Mesodermal cell (in vitro differentiated cells): Measurements from ENCODE around the gene ABCA4.

Source experiments
- H3K27ac ChIP-seq: 2 replicates; pipeline ENCODE4 v1.7.0; 2013; ENCODE audit warnings: mild to moderate bottlenecking, low read depth, low read length, moderate library complexity; ENCODE audit not compliant: severe bottlenecking
- H3K36me3 ChIP-seq: 2 replicates; pipeline ENCODE4 v1.7.1; 2013; ENCODE audit warnings: mild to moderate bottlenecking, low read length, moderate library complexity; ENCODE audit not compliant: control insufficient read depth, insufficient read depth
- H3K4me1 ChIP-seq: one replicate; pipeline ENCODE4 v1.7.1; 2013; ENCODE audit warnings: mild to moderate bottlenecking, low read length; ENCODE audit not compliant: insufficient read depth, control insufficient read depth, poor library complexity, severe bottlenecking
- H3K4me3 ChIP-seq: 2 replicates; pipeline ENCODE4 v1.7.0; 2013; ENCODE audit warnings: low read length, control low read depth, mild to moderate bottlenecking; ENCODE audit not compliant: insufficient read depth, poor library complexity, severe bottlenecking; ENCODE audit errors: extremely low read depth
- H3K9me3 ChIP-seq: 2 replicates; pipeline ENCODE4 v1.7.1; 2013; ENCODE audit warnings: mild to moderate bottlenecking, low read length, moderate library complexity; ENCODE audit not compliant: control insufficient read depth
- WGBS, 2 experiments: methylation state at CpG; one replicate each; pipeline ENCODE4 v1.1.5; 2013; ENCODE audit warnings: missing lambda C conversion rate in 2 of 2; ENCODE audit not compliant: insufficient coverage in 2 of 2; 5-methylcytosine and 5-hydroxymethylcytosine counted together

Gene ABCA4

DNA sequence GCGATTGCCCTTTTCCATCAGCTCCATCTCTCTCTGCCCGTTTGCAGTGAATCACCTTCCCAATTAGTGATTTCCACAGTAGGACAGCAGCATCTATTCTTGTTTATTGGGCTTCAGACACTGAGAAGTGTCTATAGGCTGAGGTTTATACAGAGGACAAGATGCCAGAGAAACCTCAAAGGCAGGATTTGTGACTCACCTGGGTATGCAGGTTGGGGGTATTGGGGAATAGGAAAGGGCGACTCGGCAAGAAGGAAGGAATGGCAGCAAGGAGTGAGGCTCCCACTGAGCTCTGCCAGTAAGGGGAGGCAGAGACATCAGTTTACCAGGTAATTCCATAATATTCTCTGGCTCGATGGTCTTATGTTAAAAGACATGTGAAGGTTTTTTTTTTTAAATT, 25.3 kb upstream of the ABCA4 start:
- H3K27ac ChIP-seq, result no peak overlapping the region
- H3K9me3 ChIP-seq, result no peaks in the 10 kb centered on the region
- no peaks in the 10 kb centered on the region for H3K36me3 ChIP-seq
- H3K4me3 ChIP-seq, result no peak overlapping the region
- peaks cover 14% of the 10 kb centered on the region for H3K4me1 ChIP-seq
- 94 to 96% methylated on average over 3 of the region's 5 CpGs for WGBS, 2 experiments

DNA sequence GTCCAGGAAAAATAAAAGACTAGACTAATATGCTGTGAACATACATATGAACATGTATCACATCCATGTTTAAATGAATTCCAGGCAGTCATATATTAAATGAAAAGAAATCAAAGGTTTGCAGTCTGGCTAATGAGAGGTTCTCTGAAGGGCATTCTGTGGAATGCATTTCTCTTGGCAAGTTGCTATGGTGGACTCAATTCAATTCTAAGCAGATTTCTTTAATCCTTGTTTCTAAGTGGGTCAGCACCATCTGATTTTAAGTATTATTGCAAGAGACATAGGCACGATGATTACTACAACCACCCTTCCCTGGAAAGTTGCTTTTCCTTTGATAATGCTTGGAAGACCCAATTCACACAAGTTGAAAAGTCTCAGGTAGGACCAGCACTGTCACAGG, 23.9 kb upstream of the ABCA4 start:
- Histone ChIP-seq H3K27ac (no peak overlapping the region), H3K4me1 (peaks cover 14% of the 10 kb centered on the region), H3K36me3 (no peaks in the 10 kb centered on the region), H3K9me3 (no peaks in the 10 kb centered on the region), H3K4me3 (no peak overlapping the region)
- WGBS, 2 experiments, result 100% methylated on average over 1 of the region's 1 CpG; no CpG with 5 or more reads in 1 of the 2 experiments

DNA sequence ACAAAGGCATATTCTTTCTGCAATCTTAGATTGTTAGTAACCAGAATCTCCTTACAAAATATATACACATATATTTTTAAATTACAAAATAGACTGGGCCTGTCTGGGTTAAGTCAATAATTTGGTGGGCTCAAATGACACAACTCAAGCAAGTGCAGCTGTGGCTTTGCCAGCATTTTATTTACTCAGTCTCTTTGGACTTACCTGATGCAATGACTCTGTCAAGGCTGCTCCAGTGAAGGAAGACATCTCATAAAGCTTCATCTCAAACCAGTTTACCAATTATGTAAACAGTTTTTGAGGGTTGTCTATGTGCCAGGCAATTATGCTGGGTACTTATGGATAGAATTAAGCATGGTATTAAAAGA, 22.8 kb upstream of the ABCA4 start:
- H3K4me1 ChIP-seq, result peaks cover 14% of the 10 kb centered on the region
- no peaks in the 10 kb centered on the region for H3K36me3 ChIP-seq
- H3K9me3 ChIP-seq, result no peaks in the 10 kb centered on the region
- no peak overlapping the region for H3K4me3 ChIP-seq
- no peak overlapping the region for H3K27ac ChIP-seq

DNA sequence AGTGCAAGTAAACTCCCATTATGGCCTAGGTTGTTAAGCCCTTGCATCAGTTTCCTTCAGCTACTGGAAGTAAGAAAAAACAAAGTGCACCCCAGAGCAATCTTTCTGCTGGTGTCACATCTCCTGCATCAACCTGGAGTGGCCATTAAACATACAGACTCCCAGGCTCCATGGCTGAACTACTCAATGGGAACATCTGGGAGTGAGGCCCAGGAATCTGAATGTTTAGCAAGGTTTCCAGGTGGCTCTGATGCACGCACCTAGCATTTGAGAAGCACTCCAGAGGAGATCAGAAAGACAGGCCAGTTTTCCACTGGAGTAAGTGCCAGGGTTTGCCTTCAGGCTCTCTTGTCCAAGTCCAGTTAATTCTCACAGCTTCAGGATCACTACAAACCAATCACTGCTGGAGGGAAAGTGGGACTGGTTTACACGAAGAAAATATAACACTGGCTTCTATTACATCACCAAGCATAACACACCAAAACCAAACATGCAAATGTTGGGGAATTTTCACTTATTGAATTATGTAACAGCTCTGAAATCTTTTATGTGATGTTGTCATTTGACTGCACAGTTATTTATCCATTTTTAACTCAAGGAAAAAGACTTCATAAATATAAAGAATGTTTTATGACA, 22.3 kb upstream of the ABCA4 start:
- Histone ChIP-seq H3K27ac (no peak overlapping the region), H3K9me3 (no peaks in the 10 kb centered on the region), H3K4me3 (no peak overlapping the region), H3K4me1 (peaks cover 14% of the 10 kb centered on the region), H3K36me3 (no peaks in the 10 kb centered on the region)
- WGBS, 2 experiments, result 90 to 91% methylated on average over 1 of the region's 2 CpGs

DNA sequence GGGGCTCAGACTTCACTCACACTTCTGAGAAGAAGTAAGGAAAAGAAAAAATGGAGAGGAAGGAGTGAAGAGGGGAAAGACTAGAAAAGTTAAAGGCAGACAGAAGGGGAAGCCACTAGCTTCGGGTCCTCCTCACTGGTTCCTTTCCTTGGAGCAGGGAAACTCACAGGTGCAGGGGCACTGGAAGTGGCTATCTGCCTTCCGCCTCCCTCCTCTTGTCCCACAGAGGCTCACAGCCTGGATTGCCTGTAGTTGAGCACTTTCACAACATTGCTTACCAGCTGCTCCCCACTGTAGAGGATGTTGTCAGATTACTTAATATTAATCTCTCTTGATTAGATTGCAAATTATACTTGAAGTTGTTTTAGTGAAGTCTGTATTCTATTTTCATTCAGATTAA, 21.6 kb upstream of the ABCA4 start:
- H3K27ac ChIP-seq, result no peak overlapping the region
- peaks cover 14% of the 10 kb centered on the region for H3K4me1 ChIP-seq
- H3K36me3 ChIP-seq, result no peaks in the 10 kb centered on the region
- 81 to 89% methylated on average over 1 to 2 of the region's 2 CpGs for WGBS, 2 experiments
- no peak overlapping the region for H3K4me3 ChIP-seq
- no peaks in the 10 kb centered on the region for H3K9me3 ChIP-seq

DNA sequence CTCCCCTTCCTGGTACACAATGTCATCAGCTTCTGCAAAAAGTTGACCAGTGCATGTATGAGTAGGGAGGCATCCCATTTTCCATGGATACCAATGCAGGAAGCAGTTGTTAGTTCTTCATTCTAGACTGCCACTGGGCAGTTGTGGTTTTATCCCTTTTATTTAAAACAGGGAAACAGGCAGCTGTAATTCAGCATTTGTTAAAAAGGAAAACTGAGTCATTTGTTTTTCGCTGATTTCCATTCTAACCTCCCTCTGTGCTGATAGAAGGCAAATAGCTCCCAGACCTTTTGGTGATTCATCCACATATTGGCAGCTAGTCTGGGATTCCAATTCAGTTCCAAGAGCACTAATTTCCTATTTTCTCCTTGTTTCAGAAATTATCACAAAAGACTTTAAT, 21.1 kb upstream of the ABCA4 start:
- H3K9me3 ChIP-seq, result no peaks in the 10 kb centered on the region
- H3K4me3 ChIP-seq, result no peak overlapping the region
- H3K4me1 ChIP-seq, result peaks cover 14% of the 10 kb centered on the region
- H3K36me3 ChIP-seq, result no peaks in the 10 kb centered on the region
- peak overlapping the region; percentile 36 for H3K27ac ChIP-seq
- WGBS, 2 experiments, result 77 to 85% methylated on average over 1 of the region's 1 CpG

DNA sequence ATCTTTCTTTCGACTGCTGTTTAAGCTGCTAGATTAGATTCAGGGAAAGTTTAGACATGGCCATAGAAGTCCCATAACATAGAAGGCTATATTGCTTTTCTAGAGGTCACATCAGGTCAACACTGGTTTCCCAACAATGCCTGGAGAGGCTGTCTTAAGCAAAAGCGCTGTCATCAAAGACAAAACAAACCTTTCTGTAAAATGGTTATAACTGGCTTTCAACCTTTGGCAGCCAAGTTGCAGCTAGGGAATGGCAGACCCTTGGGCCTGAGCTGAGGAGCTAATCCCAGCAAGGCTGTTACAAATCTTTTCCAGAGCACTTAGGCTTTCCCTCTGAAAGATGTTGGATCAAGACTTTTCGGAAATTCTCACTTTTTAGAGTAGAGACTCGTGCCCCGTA, 11.2 kb upstream of the ABCA4 start:
- Histone ChIP-seq H3K4me1 (peaks cover 26% of the 10 kb centered on the region), H3K9me3 (peaks cover 7% of the 10 kb centered on the region), H3K4me3 (no peak overlapping the region), H3K27ac (peak overlapping the region; percentile 29), H3K36me3 (no peaks in the 10 kb centered on the region)
- 93 to 97% methylated on average over 2 to 3 of the region's 5 CpGs for WGBS, 2 experiments

DNA sequence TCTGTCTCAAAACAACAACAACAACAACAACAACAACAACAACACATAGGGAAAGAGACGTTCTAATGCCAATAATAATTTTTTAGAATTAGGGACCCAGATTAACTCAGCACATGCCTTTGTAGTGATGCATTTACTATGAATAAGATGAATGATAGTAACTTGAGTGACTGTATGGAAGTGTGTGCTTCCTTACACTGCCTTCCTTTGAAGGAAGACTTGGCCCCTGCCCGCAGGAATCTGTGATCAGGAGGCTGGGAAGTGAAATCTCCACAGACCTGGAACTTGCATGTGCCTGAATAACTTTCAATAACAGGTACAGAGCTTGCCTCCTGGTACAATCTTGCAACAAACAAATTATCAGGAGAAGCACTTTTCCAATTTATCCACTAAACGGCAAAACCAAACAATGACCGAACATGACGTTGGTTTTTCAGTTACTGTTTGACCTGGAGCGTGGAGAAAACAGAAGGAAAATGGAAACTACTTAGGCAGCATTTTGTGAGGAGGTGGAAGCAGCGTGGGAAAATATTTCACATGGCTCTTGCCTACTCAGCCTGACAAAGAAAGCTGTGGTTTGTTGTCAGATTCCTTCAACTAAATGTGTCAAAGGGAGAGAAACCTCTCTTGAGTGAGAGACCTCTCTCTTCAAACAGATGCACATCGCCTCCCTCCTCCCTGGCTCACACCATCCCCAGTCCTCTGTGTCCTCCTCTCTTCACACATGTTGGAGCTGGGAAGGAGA, 10.1 kb upstream of the ABCA4 start:
- Histone ChIP-seq H3K36me3 (no peaks in the 10 kb centered on the region), H3K4me1 (peaks cover 26% of the 10 kb centered on the region), H3K9me3 (peaks cover 7% of the 10 kb centered on the region), H3K4me3 (no peak overlapping the region), H3K27ac (peak overlapping the region; percentile 78)
- WGBS, 2 experiments, result 96 to 97% methylated on average over 4 to 5 of the region's 8 CpGs

DNA sequence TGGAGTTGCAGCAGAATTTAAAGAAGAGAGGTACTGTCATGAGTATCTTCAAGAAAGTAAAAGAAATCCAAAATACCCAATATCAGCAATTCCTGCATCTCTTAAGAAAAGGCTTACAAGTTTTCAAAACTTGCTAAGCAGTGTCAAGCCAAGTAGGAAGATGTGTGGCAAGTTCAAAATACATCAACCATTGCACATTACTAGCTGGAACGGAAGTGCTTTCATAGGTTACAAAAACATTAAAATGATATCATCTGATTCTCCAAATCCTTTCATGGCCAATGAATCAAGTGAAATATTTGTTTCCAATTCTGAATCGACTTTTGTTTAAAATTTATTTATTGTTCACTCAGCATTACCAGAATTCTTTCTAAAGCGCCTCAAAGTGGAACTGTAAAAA, 5.7 kb upstream of the ABCA4 start:
- 100% methylated on average over 1 to 2 of the region's 3 CpGs for WGBS, 2 experiments
- H3K4me3 ChIP-seq, result no peak overlapping the region
- H3K27ac ChIP-seq, result no peak overlapping the region
- no peaks in the 10 kb centered on the region for H3K9me3 ChIP-seq
- H3K4me1 ChIP-seq, result peaks cover 29% of the 10 kb centered on the region
- no peaks in the 10 kb centered on the region for H3K36me3 ChIP-seq

DNA sequence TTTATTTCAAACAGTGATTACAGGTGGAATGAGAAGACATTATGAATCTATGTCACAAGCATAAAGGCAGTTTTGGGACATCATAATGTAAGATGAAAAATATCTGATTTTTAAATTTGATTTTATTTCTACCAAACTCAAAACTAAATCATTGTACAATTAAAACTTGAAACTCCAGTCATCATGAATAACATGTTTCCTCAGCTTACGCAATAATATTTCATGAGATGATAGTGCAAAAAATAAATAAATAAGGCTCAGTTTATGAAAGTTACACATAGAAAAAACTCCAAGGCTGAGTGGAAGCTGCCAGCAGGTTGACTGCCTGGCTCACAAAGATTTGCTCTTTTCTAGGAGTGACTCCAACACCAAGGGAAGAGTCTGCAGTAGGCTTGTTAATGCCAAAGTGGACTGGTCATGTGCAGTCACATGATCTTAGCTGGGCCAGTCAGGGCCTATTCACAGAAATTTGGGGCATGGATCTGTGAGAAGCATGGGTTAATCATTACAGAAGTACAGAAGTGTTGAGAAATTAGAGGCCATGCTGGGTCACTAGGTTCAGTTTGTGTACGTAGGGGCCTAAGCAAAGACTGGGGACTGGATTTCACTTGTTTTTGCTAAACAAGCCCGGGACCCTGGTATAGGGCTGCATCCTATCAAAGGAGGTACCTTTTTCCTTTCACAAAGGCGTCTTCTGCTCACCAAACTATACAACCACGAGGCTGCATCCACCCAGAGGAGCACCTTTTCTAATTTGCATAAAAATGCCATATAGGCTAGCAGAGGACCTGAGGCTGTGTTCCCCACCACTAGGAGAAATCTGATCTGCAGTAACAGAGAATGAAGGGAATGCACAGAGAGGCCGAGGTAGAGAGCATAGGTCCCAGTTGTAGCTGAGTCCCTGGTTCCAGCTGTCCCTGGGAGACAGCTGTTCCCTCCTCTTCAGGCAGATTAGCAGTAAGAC, 4.9 kb upstream of the ABCA4 start:
- no peaks in the 10 kb centered on the region for H3K9me3 ChIP-seq
- 65 to 92% methylated on average over 3 to 5 of the region's 6 CpGs for WGBS, 2 experiments

More for the DNA sequence above, 4.9 kb upstream of the ABCA4 start:
- Histone ChIP-seq H3K27ac (no peak overlapping the region), H3K36me3 (no peaks in the 10 kb centered on the region), H3K4me3 (no peak overlapping the region), H3K4me1 (peaks cover 29% of the 10 kb centered on the region)
